GM12878 (cell line): ENCODE data around the gene IGFALS. TPM values are rescaled to one million over a fixed set of nuclear protein-coding genes. Genes with fewer than 3 reads are reported as not detected.

Experiments
- ATAC-seq: fragments of 200-7000 bp; cut with Tn5 transposase; 3 replicates; pipeline ENCODE4 v1.9.1; 2020; ENCODE audit warnings: mild to moderate bottlenecking, moderate library complexity
- BruUV-seq: library from RNA; stranded (reverse); fragments of 400-500 nt; replicated peaks from 2 replicates; lab custom pipeline; 2021; lab: Mats Ljungman, UMichigan
- CTCF ChIA-PET: fragments of 300-600 bp; sonication (Branson Sonifier 250); formaldehyde crosslinking; extraction: SDS; loops from one replicate; lab custom pipeline; 2021; ENCODE audit warnings: inconsistent platforms; lab: Yijun Ruan, JAX
- POLR2A ChIA-PET: fragments of 350-600 bp; formaldehyde crosslinking; extraction: SDS; loops from one replicate; lab custom pipeline; 2021; ENCODE audit warnings: inconsistent platforms; lab: Charles Lee
- RAD21 ChIA-PET: fragments of 300-600 bp; sonication (Branson Sonifier 250); formaldehyde crosslinking; loops from one replicate; lab custom pipeline; 2023; ENCODE audit warnings: antibody characterized with exemption; ENCODE audit not compliant: unreplicated experiment; lab: Charles Lee
- SMC1A ChIA-PET: fragments of 300-600 bp; sonication (Branson Sonifier 250); formaldehyde crosslinking; loops from one replicate; lab custom pipeline; 2023; ENCODE audit not compliant: unreplicated experiment, uncharacterized antibody; lab: Charles Lee
- DNase-seq: peaks from one replicate; pipeline ENCODE4 v3.0.0-alpha.2; 2011; ENCODE audit warnings: low read depth, low spot score
- FAIRE-seq: peaks from 3 replicates; lab custom pipeline; 2011; peaks lifted over from hg19 to GRCh38; lab: Jason Lieb, UNC
- H2AFZ ChIP-seq: 2 replicates; pipeline ENCODE4 v1.6.0; 2011; ENCODE audit warnings: low read depth, low read length, control low read depth; ENCODE audit not compliant: control insufficient read depth
- H3K27ac ChIP-seq: 2 replicates; pipeline ENCODE4 v1.5.1; 2011; ENCODE audit warnings: control low read depth; ENCODE audit not compliant: control insufficient read depth, insufficient read depth
- H3K27me3 ChIP-seq, 2 experiments: replicated peaks in 1 of 2; 2 replicates each; pipeline versions ENCODE4 v1.6.0 to v1.6.1; 2011; ENCODE audit warnings: low read length in 1 of 2; ENCODE audit not compliant: control insufficient read depth in 2 of 2, insufficient read depth in 2 of 2
- H3K36me3 ChIP-seq, 2 experiments: 2 replicates each; pipeline ENCODE4 v1.5.1; 2011; ENCODE audit warnings: low read length in 1 of 2; ENCODE audit not compliant: control insufficient read depth in 2 of 2, insufficient read depth in 2 of 2
- H3K4me1 ChIP-seq: 2 replicates; pipeline ENCODE4 v1.6.1; 2011; ENCODE audit warnings: mild to moderate bottlenecking, low read length, moderate library complexity, mixed read lengths; ENCODE audit not compliant: control insufficient read depth, insufficient read depth
- H3K4me2 ChIP-seq: 2 replicates; pipeline ENCODE4 v1.6.0; 2011; ENCODE audit warnings: control low read depth; ENCODE audit not compliant: control insufficient read depth, insufficient read depth
- H3K4me3 ChIP-seq: fragments of 200-600 bp; sonication (generic); 2 replicates; pipeline ENCODE4 v1.5.1; 2016
- H3K79me2 ChIP-seq: 2 replicates; pipeline ENCODE4 v1.6.0; 2011; ENCODE audit warnings: low read length; ENCODE audit not compliant: control insufficient read depth, insufficient read depth
- H3K9ac ChIP-seq: 2 replicates; pipeline ENCODE4 v1.8.0; 2011; ENCODE audit warnings: low read length, control low read depth, mixed read lengths; ENCODE audit not compliant: control insufficient read depth, insufficient read depth
- H3K9me3 ChIP-seq: replicated peaks from 3 replicates; pipeline ENCODE4 v1.5.1; 2011; ENCODE audit warnings: mild to moderate bottlenecking, low read length; ENCODE audit not compliant: control insufficient read depth, insufficient read depth
- H4K20me1 ChIP-seq: 2 replicates; pipeline ENCODE4 v1.6.0; 2011; ENCODE audit not compliant: control insufficient read depth, insufficient read depth
- EZH2 ChIP-seq: IDR thresholded peaks from 2 replicates; pipeline ENCODE4 v1.6.1; 2012; ENCODE audit warnings: low read depth, mild to moderate bottlenecking, control low read depth, inconsistent platforms, low read length, borderline replicate concordance; ENCODE audit not compliant: control insufficient read depth
- KAT2A ChIP-seq: conservative IDR thresholded peaks from 2 replicates; pipeline ENCODE4 v1.6.1; 2011; ENCODE audit warnings: low read depth, low read length; ENCODE audit not compliant: control insufficient read depth
- NFYB ChIP-seq: IDR thresholded peaks from 2 replicates; pipeline ENCODE4 v1.6.1; 2011; ENCODE audit warnings: low read depth, mild to moderate bottlenecking, low read length, improper control_type of control experiment, moderate library complexity; ENCODE audit not compliant: insufficient read depth
- WRNIP1 ChIP-seq: IDR thresholded peaks from 2 replicates; pipeline ENCODE4 v1.6.1; 2011; ENCODE audit warnings: low read depth, low read length, improper control_type of control experiment, borderline replicate concordance
- ZZZ3 ChIP-seq: IDR thresholded peaks from 2 replicates; pipeline ENCODE4 v1.6.1; 2011; ENCODE audit warnings: low read depth; ENCODE audit not compliant: control insufficient read depth, insufficient read length
- WGBS: methylation state at CpG from one replicate; pipeline ENCODE4 v1.1.6; 2016; ENCODE audit warnings: low lambda C conversion rate; ENCODE audit not compliant: insufficient replicate concordance, insufficient coverage; ENCODE audit errors: missing lambda C conversion rate; 5-methylcytosine and 5-hydroxymethylcytosine counted together
- in situ Hi-C: fragments of 300-500 bp; cut with MboI; formaldehyde crosslinking; loops from 9 replicates; pipeline ENCODE4 v1.14.3; 2018; ENCODE audit warnings: mixed read lengths
- intact Hi-C: fragments of 100-400 bp; cut with micrococcal nuclease; formaldehyde crosslinking; loops from one replicate; pipeline ENCODE4 v1.14.2; 2022; ENCODE audit not compliant: unreplicated experiment
- polyA plus RNA-seq, 11 experiments: library from polyadenylated mRNA; depleted of rRNA in 4 of 11; unstranded in 6 of 11; stranded (reverse) in 5 of 11; fragments of >200 nt; fragmentation: Nextera tagmentation in 4 of 11; fragmentation: Illumina TruSeq in 1 of 11; extraction: Ambion mirVana in 4 of 11; extraction: Trizol in 1 of 11; gene quantifications; 1 replicate in 1 of 11; 2 replicates in 10 of 11; pipeline versions ENCODE4 v1.2.1 to v1.2.3, GENCODE V29; 2011 to 2016; ENCODE audit warnings: inconsistent platforms in 2 of 11, missing spikeins in 2 of 11, low read depth in 1 of 11
- total RNA-seq, 4 experiments: library from RNA; depleted of rRNA in 3 of 4; stranded (reverse); fragments of >200 nt in 3 of 4; fragmentation: Illumina TruSeq in 1 of 4; extraction: Trizol in 1 of 4; gene quantifications; 2 replicates each; pipeline versions ENCODE4 v1.2.1 to v1.2.3, GENCODE V29; 2013 to 2021
- TF ChIP-seq, protein P1 (sequence below): IDR thresholded peaks from 2 replicates; pipeline ENCODE4 v1.6.1; 2012; ENCODE audit warnings: low read length, inconsistent platforms

The IGFALS gene
- total and polyA plus RNA-seq, 10 of the 15 experiments (the other 5 are each of a cell fraction or from before 2014, with no cell fraction given) = 0.04 to 0.11 TPM; not detected in 8

- Histone ChIP-seq H3K9ac (no peak overlapping the region), H3K79me2 (peaks cover 17% of the 10 kb centered on the region), H3K9me3 (no peaks in the 10 kb centered on the region), H3K27me3 (no peaks in the 10 kb centered on the region), H2AFZ (no peak overlapping the region), H3K4me1 (peaks cover 4% of the 10 kb centered on the region; the same call in 1 of the 2 replicates), H3K36me3 (no peaks in the 10 kb centered on the region), H3K27ac (no peak overlapping the region), H4K20me1 (no peaks in the 10 kb centered on the region)
- intact Hi-C loops = no loop called here
- ChIA-PET SMC1A (no interaction called here), POLR2A (no interaction called here)
- 95% methylated on average over 3 of the region's 3 CpGs for WGBS
- no peak for DNase-seq
- BruUV-seq = no TSS peak
- no peak for ATAC-seq
- TF ChIP-seq EZH2 (no peak), KAT2A (no peak), ZZZ3 (no peak), NFYB (no peak), WRNIP1 (no peak)
- TF ChIP-seq, protein P1, sequence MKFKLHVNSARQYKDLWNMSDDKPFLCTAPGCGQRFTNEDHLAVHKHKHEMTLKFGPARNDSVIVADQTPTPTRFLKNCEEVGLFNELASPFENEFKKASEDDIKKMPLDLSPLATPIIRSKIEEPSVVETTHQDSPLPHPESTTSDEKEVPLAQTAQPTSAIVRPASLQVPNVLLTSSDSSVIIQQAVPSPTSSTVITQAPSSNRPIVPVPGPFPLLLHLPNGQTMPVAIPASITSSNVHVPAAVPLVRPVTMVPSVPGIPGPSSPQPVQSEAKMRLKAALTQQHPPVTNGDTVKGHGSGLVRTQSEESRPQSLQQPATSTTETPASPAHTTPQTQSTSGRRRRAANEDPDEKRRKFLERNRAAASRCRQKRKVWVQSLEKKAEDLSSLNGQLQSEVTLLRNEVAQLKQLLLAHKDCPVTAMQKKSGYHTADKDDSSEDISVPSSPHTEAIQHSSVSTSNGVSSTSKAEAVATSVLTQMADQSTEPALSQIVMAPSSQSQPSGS = no peak
- TF ChIP-seq, all 136 proteins: peak for 0
- CTCF ChIA-PET = no interaction called here
- RAD21 ChIA-PET = no interaction called here
- in situ Hi-C loops = no loop called here
- FAIRE-seq = no peak
- H3K4me3 ChIP-seq = no peak overlapping the region
- no peak overlapping the region for H3K4me2 ChIP-seq
Observed at GRCh38 chr16:1830213-1830612, 36.7 kb upstream of the IGFALS start.
